Neural crest cell (in vitro differentiated cells): Measurements from ENCODE around the gene BBS4. TPM values are rescaled to one million over a fixed set of nuclear protein-coding genes. Genes with fewer than 3 reads are reported as not detected.
"Not testable (repeated sequence)": the region's sequence is repeated elsewhere in the genome, so short reads cannot be mapped to it uniquely, and the experiment has no call there.

Experiments
- DNase-seq: peaks from one replicate; pipeline ENCODE4 v3.0.0; 2021; ENCODE audit warnings: low read depth, mixed read lengths, low spot score
- H3K27ac Mint-ChIP-seq: one replicate; pipeline ENCODE4 v1.8.0; 2021; ENCODE audit warnings: mild to moderate bottlenecking, mixed read lengths; ENCODE audit not compliant: unreplicated experiment
- H3K27me3 Mint-ChIP-seq: 2 replicates; pipeline ENCODE4 v1.8.0; 2021; ENCODE audit warnings: low read depth, mild to moderate bottlenecking, mixed read lengths
- H3K36me3 Mint-ChIP-seq: 2 replicates; pipeline ENCODE4 v1.8.0; 2021; ENCODE audit warnings: low read depth, mild to moderate bottlenecking, mixed read lengths
- H3K4me1 Mint-ChIP-seq: 2 replicates; pipeline ENCODE4 v1.8.0; 2021; ENCODE audit warnings: mixed read lengths
- H3K4me3 Mint-ChIP-seq: one replicate; pipeline ENCODE4 v1.8.0; 2021; ENCODE audit warnings: mild to moderate bottlenecking, mixed read lengths
- H3K9me3 Mint-ChIP-seq: 2 replicates; pipeline ENCODE4 v1.8.0; 2021; ENCODE audit warnings: mixed read lengths
- CTCF ChIP-seq: fragments of 200-600 bp; sonication (generic); conservative IDR thresholded peaks from 2 replicates; pipeline ENCODE4 v1.5.0; 2021; ENCODE audit warnings: antibody characterized with exemption, mild to moderate bottlenecking
- total RNA-seq: library from RNA; stranded (reverse); gene quantifications from 2 replicates; pipeline ENCODE4 v1.2.1, GENCODE V29; 2021

The BBS4 gene
- total RNA-seq, 1 donor from 2014 or later: 27.2 TPM

GRCh38 chr15:72685301-72685924 lies 594 bp upstream of the BBS4 start:
- DNase-seq: peak; percentile 2
- Mint-ChIP-seq H3K27ac (peak overlapping the region; percentile 92), H3K4me1 (peaks cover 21% of the 10 kb centered on the region), H3K36me3 (no peaks in the 10 kb centered on the region), H3K4me3 (peak overlapping the region; percentile 96), H3K27me3 (peaks cover 11% of the 10 kb centered on the region), H3K9me3 (no peaks in the 10 kb centered on the region)
- peak; percentile 45 for TF ChIP-seq CTCF

GRCh38 chr15:72688697-72689096 lies 2.7 kb downstream of the BBS4 start:
- no peak for TF ChIP-seq CTCF
- Mint-ChIP-seq H3K27me3 (no peaks in the 10 kb centered on the region), H3K4me1 (peaks cover 21% of the 10 kb centered on the region), H3K9me3 (no peaks in the 10 kb centered on the region), H3K4me3 (peak overlapping the region; percentile 23), H3K36me3 (no peaks in the 10 kb centered on the region), H3K27ac (no peak overlapping the region)
- no peak for DNase-seq

GRCh38 chr15:72690938-72691337 lies 4.9 kb downstream of the BBS4 start:
- Mint-ChIP-seq H3K4me1 (peaks cover 10% of the 10 kb centered on the region), H3K36me3 (no peaks in the 10 kb centered on the region), H3K27ac (no peak overlapping the region), H3K9me3 (no peaks in the 10 kb centered on the region), H3K4me3 (no peak overlapping the region), H3K27me3 (no peaks in the 10 kb centered on the region)
- no peak for DNase-seq
- no peak for TF ChIP-seq CTCF

- no peaks in the 10 kb centered on the region for H3K27me3 Mint-ChIP-seq
- no peak for DNase-seq
- no peaks in the 10 kb centered on the region for H3K36me3 Mint-ChIP-seq
- H3K4me1 Mint-ChIP-seq: no peaks in the 10 kb centered on the region
- H3K4me3 Mint-ChIP-seq: no peak overlapping the region
- H3K9me3 Mint-ChIP-seq: no peaks in the 10 kb centered on the region
- H3K27ac Mint-ChIP-seq: no peak overlapping the region
- no peak for TF ChIP-seq CTCF
These were observed 12.9 kb downstream of the BBS4 start for GRCh38 chr15:72698938-72699337.

GRCh38 chr15:72700076-72700475 lies 14.1 kb downstream of the BBS4 start:
- no peak for TF ChIP-seq CTCF
- no peaks in the 10 kb centered on the region for H3K36me3 Mint-ChIP-seq
- no peak overlapping the region for H3K27ac Mint-ChIP-seq
- DNase-seq: no peak
- H3K4me3 Mint-ChIP-seq: no peak overlapping the region
- no peaks in the 10 kb centered on the region for H3K4me1 Mint-ChIP-seq
- no peaks in the 10 kb centered on the region for H3K27me3 Mint-ChIP-seq
- no peaks in the 10 kb centered on the region for H3K9me3 Mint-ChIP-seq

- Mint-ChIP-seq H3K36me3 (no peaks in the 10 kb centered on the region), H3K9me3 (no peaks in the 10 kb centered on the region), H3K4me3 (no peak overlapping the region)
These were observed 20.3 kb downstream of the BBS4 start for GRCh38 chr15:72706266-72706665.

GRCh38 chr15:72708551-72709303 lies 22.7 kb downstream of the BBS4 start:
- H3K4me1 Mint-ChIP-seq, DNase-seq, H3K27me3 Mint-ChIP-seq, H3K9me3 Mint-ChIP-seq, H3K36me3 Mint-ChIP-seq, H3K4me3 Mint-ChIP-seq, H3K27ac Mint-ChIP-seq: not testable (repeated sequence)

More at GRCh38 chr15:72706266-72706665, 20.3 kb downstream of the BBS4 start:
- no peak for DNase-seq
- no peaks in the 10 kb centered on the region for H3K27me3 Mint-ChIP-seq
- no peak overlapping the region for H3K27ac Mint-ChIP-seq
- TF ChIP-seq CTCF: no peak
- H3K4me1 Mint-ChIP-seq: peaks cover 5% of the 10 kb centered on the region
